ENCODE measurements around the gene FAM185A.

GRCh38 chr7:102840404-102840803 is 91.6 kb downstream of the FAM185A start:
- no peak for TF ChIP-seq CTCF (IDR thresholded peaks at IDR 0.05)
- no peak for TF ChIP-seq ZFX (IDR thresholded peaks at IDR 0.05; ENCODE audit: borderline replicate concordance)

Measured in 22Rv1 (cell line).